Heart right ventricle (tissue), 16 donors: Measurements from ENCODE around the gene SDCCAG8. TPM values are rescaled to one million over a fixed set of nuclear protein-coding genes. Genes with fewer than 3 reads are reported as not detected.

Experiments
- ATAC-seq, 8 donors: fragments of 200-7000 bp; cut with Tn5 transposase; one replicate each; pipeline ENCODE4 v1.9.1; 2020; ENCODE audit warnings: mild to moderate bottlenecking in 8 of 8, moderate library complexity in 8 of 8, moderate number of reproducible peaks in 1 of 8
- DNase-seq, 2 donors: peaks; one replicate each; pipeline ENCODE4 v3.0.0-alpha.2; 2020
- H3K27ac ChIP-seq, 10 donors: fragments of 200-600 bp; sonication (generic) in 2 of 10; one replicate each; pipeline versions ENCODE4 v1.5.0 to v1.8.0; 2020 to 2022; ENCODE audit warnings: mild to moderate bottlenecking in 3 of 10
- H3K27me3 ChIP-seq, 7 donors: fragments of 200-600 bp; one replicate each; pipeline ENCODE4 v1.8.0; 2021 to 2022; ENCODE audit warnings: mild to moderate bottlenecking in 2 of 7
- H3K36me3 ChIP-seq, 9 donors: fragments of 200-600 bp; sonication (generic) in 1 of 9; one replicate each; pipeline versions ENCODE4 v1.5.0 to v1.8.0; 2020 to 2022; ENCODE audit warnings: mild to moderate bottlenecking in 2 of 9
- H3K4me1 ChIP-seq, 9 donors: fragments of 200-600 bp; sonication (generic) in 1 of 9; one replicate each; pipeline versions ENCODE4 v1.5.0 to v1.8.0; 2020 to 2022; ENCODE audit warnings: mild to moderate bottlenecking in 4 of 9
- H3K4me3 ChIP-seq, 10 donors: fragments of 200-600 bp; sonication (generic) in 2 of 10; one replicate each; pipeline versions ENCODE4 v1.5.0 to v1.8.0; 2020 to 2022; ENCODE audit warnings: mild to moderate bottlenecking in 7 of 10, moderate library complexity in 2 of 10
- H3K9me3 ChIP-seq, 11 donors: fragments of 200-600 bp in 10 of 11; sonication (generic) in 2 of 11; one replicate each; pipeline versions ENCODE4 v1.5.0 to v1.8.0; 2013 to 2022; ENCODE audit warnings: mild to moderate bottlenecking in 2 of 11, control low read depth in 1 of 11, moderate library complexity in 1 of 11
- WGBS, 2 donors: extraction: QIAGEN DNeasy Blood & Tissue Kit; methylation state at CpG; one replicate each; pipeline ENCODE4 v1.1.7; 2013; ENCODE audit warnings: inconsistent platforms in 1 of 2; 5-methylcytosine and 5-hydroxymethylcytosine counted together
- intact Hi-C, 10 donors: fragments of 100-400 bp; cut with DNase I; formaldehyde crosslinking; loops; one replicate each; pipeline versions ENCODE4 v1.11.1 to v1.14.2; 2022
- polyA plus RNA-seq, 2 donors: library from polyadenylated mRNA; stranded (reverse); fragments of 200-250 nt; gene quantifications; one replicate each; pipeline ENCODE4 v1.2.3, GENCODE V29; 2013
- total RNA-seq, 10 donors: library from RNA; stranded (reverse); fragmentation: NEBNext Ultra II Directional in 3 of 10; extraction: Animal tissue kit (Norgen Biotek cat#: 25700) in 3 of 10; gene quantifications; one replicate each; pipeline versions ENCODE4 v1.2.1 to v1.2.4, GENCODE V29; 2021 to 2023
- TF ChIP-seq, protein P1 (sequence below), 9 donors: fragments of 200-600 bp; sonication (generic) in 2 of 9; IDR thresholded peaks; one replicate each; pipeline versions ENCODE4 v1.5.0 to v1.8.0; 2021 to 2022; ENCODE audit warnings: antibody characterized with exemption in 9 of 9, mild to moderate bottlenecking in 5 of 9, moderate library complexity in 1 of 9
- donor health status: Arrhythmogenic right ventricular cardiomyopathy.
- donor health status: ischemic (EF 13 %, LVEDD 7.1; RV severe dilation, severe dysfunction).
- donor health status: healthy with polysubstance abuse.
- donor health status: DM: no; HTN: yes; CAD: no.
- donor health status: DM: no; HTN: no; CAD: no.
- donor health status: ischemic (EF 25% LVEDD 6.9; RV normal size, moderate dysfunction).
- donor health status: ischemic (EF 25% LVEDD 5.7; RV mildly dilated, moderate dysfunction).
- donor health status: healthy.
- donor health status: DM: yes; HTN: yes; CAD: no.
- donor health status: Ischemic cardiomyopathy.
- donor health status: ischemic (EF 35%, LVEDD 5.7; RV mildly dilated, moderate dysfunction).
- donor health status: nonischemic (EF 11% LVEDD 7.7; RV severe dilation, severe dysfunction).
- donor health status: DM: yes; HTN: yes; CAD: no.
- donor health status: PGD.
- donor health status: ischemic (EF 29% LVEDD 5.4; RV normal size, mild dysfunction).
- donor health status: nonischemic (EF 23%, LVEDD 6.1; RV moderate dilation, normal function).

The SDCCAG8 gene
- total and polyA plus RNA-seq, 12 donors: 7.7 to 37.1 (median 26.3) TPM

DNA sequence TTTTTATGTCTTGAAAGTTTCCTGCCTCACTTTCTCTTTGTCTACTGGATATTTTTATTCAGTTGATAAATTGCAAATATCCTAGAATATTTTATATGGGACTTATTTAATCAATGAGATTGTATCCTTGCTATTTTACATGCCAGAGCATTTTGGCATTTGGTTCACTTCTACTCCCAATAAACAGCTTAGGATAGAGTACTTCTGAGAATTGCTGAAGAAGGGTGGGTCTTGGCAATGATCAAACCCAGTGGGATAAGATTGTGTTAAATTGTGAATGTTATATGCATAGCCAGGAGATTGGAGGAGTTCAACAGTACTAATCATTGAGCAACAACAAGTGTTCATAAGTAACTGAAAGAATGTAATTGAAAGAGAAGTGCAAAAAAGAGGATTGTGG is 60.1 kb downstream of the SDCCAG8 start:
- H3K4me1 ChIP-seq: peaks cover 0 to 24% (median 9%) of the 10 kb centered on the region in 9 donors
- H3K9me3 ChIP-seq: no peaks in the 10 kb centered on the region
- no peak overlapping the region for H3K4me3 ChIP-seq
- DNase-seq (no peak), ATAC-seq (peak in 1 of 8 donors; percentile 36)
- no peaks in the 10 kb centered on the region for H3K27me3 ChIP-seq
- intact Hi-C loops: no loop called here
- TF ChIP-seq, protein P1, sequence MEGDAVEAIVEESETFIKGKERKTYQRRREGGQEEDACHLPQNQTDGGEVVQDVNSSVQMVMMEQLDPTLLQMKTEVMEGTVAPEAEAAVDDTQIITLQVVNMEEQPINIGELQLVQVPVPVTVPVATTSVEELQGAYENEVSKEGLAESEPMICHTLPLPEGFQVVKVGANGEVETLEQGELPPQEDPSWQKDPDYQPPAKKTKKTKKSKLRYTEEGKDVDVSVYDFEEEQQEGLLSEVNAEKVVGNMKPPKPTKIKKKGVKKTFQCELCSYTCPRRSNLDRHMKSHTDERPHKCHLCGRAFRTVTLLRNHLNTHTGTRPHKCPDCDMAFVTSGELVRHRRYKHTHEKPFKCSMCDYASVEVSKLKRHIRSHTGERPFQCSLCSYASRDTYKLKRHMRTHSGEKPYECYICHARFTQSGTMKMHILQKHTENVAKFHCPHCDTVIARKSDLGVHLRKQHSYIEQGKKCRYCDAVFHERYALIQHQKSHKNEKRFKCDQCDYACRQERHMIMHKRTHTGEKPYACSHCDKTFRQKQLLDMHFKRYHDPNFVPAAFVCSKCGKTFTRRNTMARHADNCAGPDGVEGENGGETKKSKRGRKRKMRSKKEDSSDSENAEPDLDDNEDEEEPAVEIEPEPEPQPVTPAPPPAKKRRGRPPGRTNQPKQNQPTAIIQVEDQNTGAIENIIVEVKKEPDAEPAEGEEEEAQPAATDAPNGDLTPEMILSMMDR (IDR thresholded peaks at IDR 0.05): no peak
- peaks cover 0 to 44% (median 17%) of the 10 kb centered on the region in 9 donors for H3K36me3 ChIP-seq
- H3K27ac ChIP-seq: no peak overlapping the region

DNA sequence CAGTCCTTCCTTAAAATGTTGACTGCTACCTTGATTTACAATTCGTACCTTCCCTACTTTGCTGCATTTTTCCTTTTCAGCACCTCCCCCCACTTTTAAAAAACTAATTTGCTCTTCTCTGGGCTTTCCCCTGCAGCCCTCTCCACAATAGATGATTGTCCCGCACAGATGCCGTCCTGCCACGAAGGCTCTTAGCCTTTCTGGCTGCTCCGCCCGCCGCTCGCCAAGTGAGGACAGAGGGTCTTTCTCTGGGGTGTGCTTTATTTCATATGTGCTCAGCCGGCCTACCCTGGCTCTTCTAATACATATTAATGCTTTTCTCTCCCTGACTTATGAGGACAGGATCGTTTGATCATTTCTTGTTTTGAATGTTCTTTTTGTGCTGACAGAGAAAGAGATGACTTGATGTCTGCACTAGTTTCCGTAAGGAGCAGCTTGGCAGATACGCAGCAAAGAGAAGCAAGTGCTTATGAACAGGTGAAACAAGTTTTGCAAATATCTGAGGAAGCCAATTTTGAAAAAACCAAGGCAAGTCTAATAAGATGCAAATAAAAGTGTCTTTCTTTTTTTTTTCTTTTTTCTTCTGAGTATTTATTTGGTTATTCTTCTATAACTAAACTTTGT is 60.6 kb downstream of the SDCCAG8 start:
- intact Hi-C loops: no loop called here
- ATAC-seq (no peak), DNase-seq (no peak)
- WGBS, 2 donors: 78% methylated on average over 12 of the region's 12 CpGs
- Histone ChIP-seq H3K27ac (no peak overlapping the region), H3K36me3 (peaks cover 0 to 44% (median 17%) of the 10 kb centered on the region in 9 donors), H3K27me3 (no peaks in the 10 kb centered on the region), H3K4me3 (no peak overlapping the region), H3K4me1 (peaks cover 0 to 24% (median 9%) of the 10 kb centered on the region in 9 donors), H3K9me3 (no peaks in the 10 kb centered on the region)
- TF ChIP-seq, protein P1 (IDR thresholded peaks at IDR 0.05): no peak

DNA sequence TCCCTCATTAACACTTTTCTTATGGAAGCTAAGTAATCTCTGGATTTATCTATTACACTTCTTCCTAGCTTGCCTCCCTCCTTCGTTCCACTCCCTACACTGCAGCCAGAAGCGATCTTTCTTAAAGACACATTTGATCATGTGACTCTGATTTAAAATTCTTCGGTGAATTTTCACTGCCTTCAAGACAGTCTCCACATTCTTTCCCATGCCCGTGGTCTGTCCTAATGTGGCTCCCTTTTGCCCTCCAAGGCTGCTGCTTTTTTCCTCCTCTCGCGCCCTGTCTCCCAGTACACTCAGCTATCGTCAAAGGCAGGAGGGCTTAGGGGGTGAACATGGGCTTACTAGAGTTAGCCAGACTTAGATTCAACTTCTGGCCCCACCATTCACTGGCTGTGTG is 64.4 kb downstream of the SDCCAG8 start:
- Histone ChIP-seq H3K27me3 (no peaks in the 10 kb centered on the region), H3K4me3 (no peak overlapping the region), H3K9me3 (no peaks in the 10 kb centered on the region), H3K36me3 (peaks cover 0 to 46% (median 17%) of the 10 kb centered on the region in 9 donors), H3K27ac (no peak overlapping the region), H3K4me1 (peaks cover 0 to 6% (median 0%) of the 10 kb centered on the region in 9 donors)
- ATAC-seq: no peak
- TF ChIP-seq, protein P1 (IDR thresholded peaks at IDR 0.05): no peak
- intact Hi-C loops: loop anchor here in 6 of 10 donors (5.0 to 10.0 kb wide), 3 partner anchors 853 to 865 kb away; no protein-coding TSS in a partner anchor
- WGBS, 2 donors: 86 to 90% methylated on average over 7 of the region's 7 CpGs
- DNase-seq: no peak

DNA sequence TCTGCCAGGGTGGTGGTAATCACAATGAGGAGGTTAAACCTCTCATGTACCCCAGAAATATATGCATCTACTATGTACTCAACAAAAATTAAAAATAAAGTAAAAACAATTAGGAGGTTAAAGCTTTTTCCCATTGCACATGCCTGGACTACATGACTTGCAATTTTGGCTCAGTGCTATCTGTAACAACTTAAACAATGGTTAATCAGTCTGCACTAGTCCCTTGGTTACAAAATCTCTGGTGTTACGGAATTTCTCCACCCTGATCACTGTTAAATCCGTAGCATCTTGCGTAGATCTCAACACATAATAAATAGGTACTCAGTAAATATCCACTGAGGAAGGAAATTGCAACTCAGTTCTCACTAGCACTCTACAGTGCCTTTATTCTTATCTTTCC is 66.5 kb downstream of the SDCCAG8 start:
- Histone ChIP-seq H3K4me3 (no peak overlapping the region), H3K4me1 (peaks cover 0 to 6% (median 0%) of the 10 kb centered on the region in 9 donors), H3K27ac (no peak overlapping the region), H3K36me3 (peaks cover 0 to 35% (median 11%) of the 10 kb centered on the region in 9 donors), H3K9me3 (no peaks in the 10 kb centered on the region), H3K27me3 (no peaks in the 10 kb centered on the region)
- intact Hi-C loops: loop anchor here in 6 of 10 donors (5.0 to 10.0 kb wide), 3 partner anchors 855 to 868 kb away; no protein-coding TSS in a partner anchor
- 91 to 94% methylated on average over 3 of the region's 3 CpGs for WGBS, 2 donors
- ATAC-seq (no peak), DNase-seq (no peak)
- TF ChIP-seq, protein P1 (IDR thresholded peaks at IDR 0.05): no peak
